ENCODE data around the gene WNT9B.

DNA sequence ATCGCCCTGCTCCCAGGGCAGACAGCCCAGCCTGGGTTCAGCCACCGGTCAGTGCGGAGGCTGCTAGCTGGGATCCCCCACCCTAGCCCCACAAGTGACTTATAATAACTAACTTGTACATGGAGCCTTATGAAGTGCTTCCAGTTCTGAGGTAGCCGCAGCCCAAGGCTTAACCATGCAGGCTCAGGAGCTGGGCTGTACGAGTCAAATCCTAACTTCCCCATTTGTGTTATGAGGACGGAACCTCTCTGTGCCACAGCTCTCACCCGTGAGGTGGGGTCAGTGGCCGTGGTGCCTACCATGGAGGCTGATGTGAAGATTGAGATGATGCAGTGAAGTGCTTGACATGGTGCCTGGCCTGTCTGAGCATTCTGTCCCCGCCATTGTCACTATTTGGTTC is 43.8 kb downstream of the WNT9B start:
- TF ChIP-seq POLR2A (IDR thresholded peaks at IDR 0.05; ENCODE audit: low read length) (no peak), GATA1 (IDR thresholded peaks at IDR 0.05; ENCODE audit: low read depth, low read length) (no peak)
